ENCODE data around the gene MGAM2. TPM values are rescaled to one million over a fixed set of nuclear protein-coding genes. Genes with fewer than 3 reads are reported as not detected.

Gene MGAM2
- total RNA-seq, 4 donors from 2014 or later = 0.16 to 0.51 (median 0.38) TPM; not detected in 1

DNA sequence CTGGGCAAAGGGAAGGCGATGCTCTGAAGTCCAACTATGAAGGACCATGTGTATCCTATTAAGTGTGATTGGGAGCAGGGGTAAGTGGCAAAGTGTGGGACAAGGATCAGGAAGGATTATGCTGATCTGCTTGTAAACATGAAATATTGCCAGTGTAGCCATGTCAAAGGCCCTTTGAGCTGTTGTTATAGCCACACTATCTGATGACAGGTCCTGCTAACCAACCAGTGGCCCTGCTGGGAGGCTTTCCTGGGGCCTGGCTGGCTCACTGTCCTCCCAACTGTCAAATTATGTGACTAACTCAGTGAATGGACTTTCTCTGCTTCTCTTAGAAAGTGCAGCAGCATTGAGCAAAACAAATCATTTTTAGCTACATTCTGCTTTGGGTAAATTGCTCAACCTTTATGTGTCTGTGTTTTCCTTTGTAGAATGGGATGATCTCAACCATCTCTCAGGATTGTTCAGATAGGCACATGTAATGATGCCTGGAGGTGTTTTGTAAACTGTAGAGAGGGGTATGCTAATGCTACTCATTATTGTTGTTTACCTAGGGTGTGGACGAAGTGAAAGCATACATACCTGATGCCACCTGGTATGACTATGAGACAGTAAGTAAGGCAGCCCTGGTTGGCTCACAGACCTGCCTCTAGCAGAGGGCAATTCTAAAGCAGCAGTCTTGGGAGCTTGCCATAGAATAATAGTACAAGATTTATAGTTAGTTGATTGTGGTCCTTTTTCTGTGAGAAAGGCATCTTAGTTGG is 47.4 kb downstream of the MGAM2 start:
- TF ChIP-seq, protein P1, sequence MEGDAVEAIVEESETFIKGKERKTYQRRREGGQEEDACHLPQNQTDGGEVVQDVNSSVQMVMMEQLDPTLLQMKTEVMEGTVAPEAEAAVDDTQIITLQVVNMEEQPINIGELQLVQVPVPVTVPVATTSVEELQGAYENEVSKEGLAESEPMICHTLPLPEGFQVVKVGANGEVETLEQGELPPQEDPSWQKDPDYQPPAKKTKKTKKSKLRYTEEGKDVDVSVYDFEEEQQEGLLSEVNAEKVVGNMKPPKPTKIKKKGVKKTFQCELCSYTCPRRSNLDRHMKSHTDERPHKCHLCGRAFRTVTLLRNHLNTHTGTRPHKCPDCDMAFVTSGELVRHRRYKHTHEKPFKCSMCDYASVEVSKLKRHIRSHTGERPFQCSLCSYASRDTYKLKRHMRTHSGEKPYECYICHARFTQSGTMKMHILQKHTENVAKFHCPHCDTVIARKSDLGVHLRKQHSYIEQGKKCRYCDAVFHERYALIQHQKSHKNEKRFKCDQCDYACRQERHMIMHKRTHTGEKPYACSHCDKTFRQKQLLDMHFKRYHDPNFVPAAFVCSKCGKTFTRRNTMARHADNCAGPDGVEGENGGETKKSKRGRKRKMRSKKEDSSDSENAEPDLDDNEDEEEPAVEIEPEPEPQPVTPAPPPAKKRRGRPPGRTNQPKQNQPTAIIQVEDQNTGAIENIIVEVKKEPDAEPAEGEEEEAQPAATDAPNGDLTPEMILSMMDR (IDR thresholded peaks at IDR 0.05; ENCODE audit: low read depth) = no peak

DNA sequence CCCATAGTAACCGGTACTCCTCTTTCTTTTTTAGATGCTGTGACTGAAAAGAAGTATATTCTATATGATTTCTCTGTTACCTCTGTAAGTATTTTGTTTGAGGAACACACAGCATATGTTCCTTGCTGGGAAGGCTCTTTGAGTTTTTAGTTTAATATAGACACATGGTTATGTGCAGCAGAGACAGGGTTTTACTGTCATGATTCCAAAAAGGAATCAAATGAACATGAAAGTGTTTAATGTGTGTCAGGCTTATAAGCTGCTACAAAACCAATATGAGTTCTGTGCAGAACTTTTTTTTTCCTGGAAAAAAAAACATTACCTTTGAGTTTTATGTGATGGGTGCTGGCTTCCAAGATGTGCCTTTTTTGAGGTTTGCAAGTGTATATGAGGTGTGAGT is 50.4 kb downstream of the MGAM2 start:
- TF ChIP-seq, protein P1 (IDR thresholded peaks at IDR 0.05; ENCODE audit: low read depth) = no peak

DNA sequence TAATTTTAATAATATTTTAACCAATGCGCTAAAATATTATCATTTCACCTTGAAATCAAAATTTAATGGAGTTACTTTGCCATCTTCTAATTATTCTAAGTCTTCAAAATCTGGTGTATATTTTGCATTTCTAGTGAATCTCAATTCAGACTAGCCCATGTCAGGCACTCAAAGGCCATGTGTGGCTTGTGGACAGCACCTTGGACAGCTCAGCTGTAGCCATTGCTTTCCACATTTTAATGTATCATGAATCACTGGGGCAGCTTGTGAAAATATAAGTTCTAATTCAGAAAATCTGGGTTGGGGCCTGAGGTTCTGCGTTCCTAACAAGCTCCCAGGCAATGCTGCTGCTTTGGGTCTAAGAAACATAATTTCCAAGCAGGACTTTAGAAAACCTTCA is 57.2 kb downstream of the MGAM2 start:
- TF ChIP-seq, protein P1 (IDR thresholded peaks at IDR 0.05; ENCODE audit: low read depth) = no peak

DNA sequence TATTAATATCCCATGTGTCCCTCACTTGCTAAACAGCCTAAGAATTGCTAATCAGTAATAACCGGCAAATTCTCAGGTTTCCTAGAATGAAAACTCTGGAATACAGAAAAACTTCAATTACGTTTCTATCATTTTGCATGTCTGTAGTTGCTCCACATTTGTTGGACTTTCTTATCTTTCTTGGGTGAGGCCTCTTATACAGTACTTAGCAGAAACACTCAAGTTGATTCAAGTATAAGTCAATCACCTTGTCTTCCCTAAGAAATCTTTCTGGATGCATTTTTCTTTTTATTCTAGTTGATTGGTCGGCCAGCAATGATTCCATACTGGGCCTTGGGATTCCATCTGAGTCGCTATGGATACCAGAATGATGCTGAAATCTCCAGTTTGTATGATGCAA is 61.4 kb downstream of the MGAM2 start:
- TF ChIP-seq, protein P1 (IDR thresholded peaks at IDR 0.05; ENCODE audit: low read depth) = no peak

DNA sequence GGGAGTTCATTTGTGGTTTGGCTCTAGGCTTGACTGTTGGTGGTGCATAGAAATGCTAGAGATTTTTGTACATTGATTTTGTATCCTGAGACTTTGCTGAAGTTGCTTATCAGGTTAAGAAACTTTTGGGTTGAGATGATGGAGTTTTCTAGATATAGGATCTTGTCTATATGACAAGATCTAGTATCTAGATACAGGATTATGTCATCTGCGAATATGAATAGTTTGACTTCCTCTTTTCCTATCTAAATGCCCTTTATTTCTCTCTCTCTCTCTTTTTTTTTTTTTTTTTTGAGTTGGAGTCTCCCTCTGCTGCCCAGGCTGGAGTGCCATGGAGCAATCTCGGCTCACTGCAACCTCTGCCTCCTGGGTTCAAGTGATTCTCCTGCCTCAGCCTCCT is 62.9 kb downstream of the MGAM2 start:
- TF ChIP-seq, protein P1 (IDR thresholded peaks at IDR 0.05; ENCODE audit: low read depth) = no peak

DNA sequence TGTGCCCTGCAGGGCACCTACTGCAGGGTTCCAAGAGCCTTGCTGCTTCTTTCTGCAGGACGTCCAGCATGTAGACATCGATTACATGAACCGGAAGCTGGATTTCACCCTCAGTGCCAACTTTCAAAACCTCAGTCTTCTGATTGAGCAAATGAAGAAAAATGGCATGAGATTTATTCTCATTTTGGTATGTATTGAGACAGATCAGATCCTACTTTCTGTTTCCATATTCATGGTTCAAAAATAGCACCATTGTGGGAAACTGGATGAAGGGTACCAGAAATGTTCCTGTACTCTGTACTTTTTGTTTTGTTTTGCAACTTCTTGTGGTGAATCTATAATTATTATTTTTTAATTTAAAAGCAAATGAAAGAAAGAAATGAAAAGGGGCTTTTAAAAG is 64.1 kb downstream of the MGAM2 start:
- TF ChIP-seq, protein P1 (IDR thresholded peaks at IDR 0.05; ENCODE audit: low read depth) = no peak

DNA sequence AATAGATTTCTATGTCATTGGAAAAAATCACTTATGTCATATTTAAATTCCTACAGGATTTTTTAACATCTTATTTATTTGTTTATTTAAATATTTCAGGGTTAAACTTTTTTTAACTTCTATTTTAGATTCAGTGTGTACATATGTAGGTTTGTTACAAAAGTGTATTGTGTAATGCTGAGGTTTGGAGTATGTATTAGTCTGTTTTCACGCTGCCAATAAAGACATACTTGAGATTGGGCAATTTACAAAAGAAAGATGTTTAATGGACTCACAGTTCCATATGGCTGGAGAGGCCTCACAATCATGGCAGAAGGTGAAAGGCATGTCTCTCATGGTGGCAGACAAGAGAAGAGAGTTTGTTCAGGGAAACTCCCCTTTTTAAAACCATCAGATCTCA is 65.4 kb downstream of the MGAM2 start:
- TF ChIP-seq, protein P1 (IDR thresholded peaks at IDR 0.05; ENCODE audit: low read depth) = no peak

Measured in subcutaneous adipose tissue (tissue), 4 donors.